Measurements from ENCODE around the gene HDGFL1.
A peak's percentile ranks its signal among the peaks of the same experiment; 100 is the strongest.

The HDGFL1 gene
- total RNA-seq: 0 to 0.07 reads per million in 2 donors

DNA sequence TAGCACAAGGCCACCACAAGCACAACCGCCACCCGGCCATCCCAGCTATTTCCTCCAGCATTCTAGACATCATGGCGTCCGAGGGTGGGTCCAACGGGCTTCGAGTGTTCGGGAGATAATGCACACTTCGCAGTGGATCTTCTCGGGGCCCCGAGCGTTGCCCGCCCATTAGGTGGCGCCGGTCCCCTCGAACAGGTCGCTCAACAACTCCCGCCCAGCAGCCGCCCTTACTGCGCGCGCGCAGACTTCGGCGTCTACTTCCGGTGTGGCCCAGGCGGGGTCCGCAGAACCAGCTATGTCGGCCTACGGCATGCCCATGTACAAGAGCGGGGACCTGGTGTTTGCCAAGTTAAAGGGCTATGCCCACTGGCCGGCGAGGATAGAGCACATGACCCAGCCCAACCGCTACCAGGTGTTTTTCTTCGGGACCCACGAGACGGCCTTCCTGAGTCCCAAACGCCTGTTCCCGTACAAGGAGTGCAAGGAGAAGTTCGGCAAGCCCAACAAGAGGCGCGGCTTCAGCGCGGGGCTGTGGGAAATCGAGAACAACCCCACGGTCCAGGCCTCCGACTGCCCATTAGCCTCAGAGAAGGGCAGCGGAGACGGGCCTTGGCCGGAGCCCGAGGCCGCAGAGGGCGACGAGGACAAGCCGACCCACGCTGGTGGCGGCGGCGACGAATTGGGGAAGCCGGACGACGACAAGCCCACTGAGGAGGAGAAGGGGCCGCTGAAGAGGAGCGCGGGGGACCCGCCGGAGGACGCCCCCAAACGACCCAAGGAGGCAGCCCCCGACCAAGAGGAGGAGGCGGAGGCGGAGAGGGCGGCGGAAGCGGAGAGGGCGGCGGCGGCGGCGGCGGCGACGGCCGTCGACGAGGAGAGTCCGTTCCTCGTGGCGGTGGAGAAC is at the start of gene HDGFL1:
TSS of gene HDGFL1 (plus strand) at position 286 of the 904 bp plus-strand sequence. CDS start at position 296, 10 bp downstream.
- DNase-seq: no peak

DNA sequence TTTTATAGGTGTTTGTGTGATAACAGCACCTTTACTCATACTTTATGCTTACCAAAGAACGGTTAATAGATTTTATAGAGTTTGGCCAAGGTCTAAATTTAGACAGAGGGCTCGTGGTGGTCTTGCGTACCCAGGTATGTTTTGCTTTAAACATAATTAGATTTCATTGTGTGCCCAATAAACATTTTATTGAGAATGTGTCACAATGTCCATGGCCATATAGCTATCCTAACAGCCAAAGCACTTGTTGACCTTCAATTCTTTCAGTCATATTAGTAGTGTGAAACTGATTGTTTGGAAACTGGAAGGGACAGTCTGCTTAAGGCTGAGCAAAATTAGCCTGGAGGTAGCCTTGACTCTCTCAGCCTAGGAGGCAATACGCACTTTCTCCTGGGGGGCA is 48.3 kb upstream of the HDGFL1 start:
- no peak for DNase-seq

DNA sequence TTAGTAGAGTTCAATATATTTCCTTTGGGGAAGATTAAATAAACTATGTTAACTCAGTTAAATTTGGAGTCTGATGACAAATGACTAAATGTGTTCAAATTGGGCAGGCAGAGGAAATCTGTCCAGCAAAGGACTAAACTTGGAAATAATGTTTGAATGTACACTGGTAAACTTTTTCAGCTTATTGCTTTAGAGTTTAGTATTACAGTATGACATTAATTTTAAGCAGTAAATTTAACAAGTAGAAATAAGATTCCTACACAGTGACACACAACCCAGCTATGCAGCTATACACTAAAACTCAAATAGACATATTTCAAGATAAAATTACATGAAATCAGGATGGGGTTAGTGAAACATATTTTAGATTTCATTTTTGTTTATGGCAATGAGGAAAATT is 42.6 kb upstream of the HDGFL1 start:
- DNase-seq: no peak

DNA sequence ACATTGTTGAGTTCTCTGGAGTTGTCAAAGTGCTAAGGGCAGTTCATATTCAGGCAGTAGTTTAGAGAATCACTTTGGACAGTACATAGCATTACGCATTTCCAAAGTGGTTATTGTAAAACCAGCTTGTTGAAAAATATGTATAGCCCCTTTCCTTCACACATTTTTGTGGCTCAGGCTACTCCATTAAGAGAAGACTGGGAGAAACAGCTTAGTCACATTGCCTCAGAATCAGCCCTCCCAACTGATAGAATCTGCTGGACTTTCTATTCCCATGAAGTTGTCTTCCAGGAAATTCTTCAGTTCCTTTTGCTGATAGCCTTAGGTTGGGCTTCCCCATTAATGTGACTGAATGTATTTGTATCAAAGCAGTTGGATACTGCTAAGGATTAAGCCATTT is 39.5 kb upstream of the HDGFL1 start:
- no peak for DNase-seq

DNA sequence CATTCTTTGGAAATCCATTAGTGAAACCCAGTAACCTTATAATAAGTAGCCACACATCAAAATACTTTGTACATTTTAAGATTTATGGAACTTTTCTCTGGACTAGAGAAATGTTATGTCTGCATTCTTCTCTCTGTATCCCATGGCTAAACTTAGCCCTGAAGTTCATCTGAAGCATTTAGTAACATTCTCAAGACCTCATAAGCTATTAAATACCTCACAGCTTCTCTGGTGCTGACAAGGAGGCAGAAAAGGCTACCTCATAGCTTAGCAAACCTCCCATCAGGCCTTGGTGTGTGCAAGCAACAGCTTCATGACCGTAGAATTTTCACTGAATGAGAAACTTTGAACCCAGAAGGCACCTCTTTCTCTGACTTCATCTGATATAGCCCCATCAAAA is 38.9 kb upstream of the HDGFL1 start:
- no peak for DNase-seq

DNA sequence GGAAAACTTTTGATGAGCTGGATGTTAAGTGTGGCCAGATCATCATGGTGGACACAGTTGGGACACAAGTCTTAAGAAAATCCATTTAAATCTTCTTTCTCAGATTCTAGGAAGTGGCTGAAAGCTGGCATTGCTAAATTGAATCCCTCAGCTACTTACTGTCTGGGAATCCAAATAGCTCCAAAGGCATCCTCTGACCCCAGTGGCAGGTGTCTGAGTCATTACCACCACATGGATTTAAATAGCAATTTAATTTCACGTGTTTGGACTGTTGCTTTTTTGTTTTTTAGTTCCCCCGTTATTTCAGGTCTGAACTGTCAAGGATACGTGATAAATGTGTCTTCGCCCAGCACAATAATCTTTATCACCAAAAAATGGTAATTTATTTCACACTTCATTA is 33.2 kb upstream of the HDGFL1 start:
- no peak for DNase-seq

DNA sequence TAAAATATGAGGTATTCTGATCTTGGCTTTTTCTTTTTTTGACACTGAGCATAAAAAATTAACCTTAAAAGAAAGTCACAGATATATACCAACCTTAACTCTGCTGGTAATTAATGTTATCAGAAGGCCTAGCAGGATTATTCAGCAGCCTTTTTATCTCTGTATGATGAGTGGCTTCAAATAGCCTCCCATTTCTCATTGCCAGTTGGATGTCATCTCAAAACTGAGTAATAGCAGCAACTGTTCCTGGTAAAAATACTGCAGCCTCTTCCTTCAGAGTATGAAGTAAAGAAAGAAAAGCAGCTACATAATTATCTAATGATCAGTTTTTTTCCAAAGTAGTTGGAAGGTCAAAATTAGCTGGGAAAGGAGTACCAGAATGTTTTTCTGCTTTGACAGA is 24.9 kb upstream of the HDGFL1 start:
- DNase-seq: no peak

DNA sequence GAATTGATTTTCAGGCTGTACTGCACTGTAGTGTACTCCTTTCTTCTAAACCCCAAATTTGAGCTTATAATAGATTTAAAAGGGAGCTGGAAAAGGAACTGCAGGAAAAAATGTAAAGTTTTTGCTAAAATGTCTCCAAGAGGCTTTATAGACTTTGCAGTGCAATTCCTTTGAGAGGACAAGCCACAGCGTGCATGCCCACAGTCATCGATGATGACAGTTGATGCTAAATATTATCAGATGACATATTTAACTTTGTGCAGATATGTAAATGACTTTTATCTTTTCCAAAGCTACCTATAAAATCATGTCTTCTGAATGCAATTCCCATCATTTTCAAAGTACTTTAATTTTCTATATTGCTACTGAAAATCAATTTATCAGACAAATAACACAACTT is 24.3 kb upstream of the HDGFL1 start:
- DNase-seq: no peak

DNA sequence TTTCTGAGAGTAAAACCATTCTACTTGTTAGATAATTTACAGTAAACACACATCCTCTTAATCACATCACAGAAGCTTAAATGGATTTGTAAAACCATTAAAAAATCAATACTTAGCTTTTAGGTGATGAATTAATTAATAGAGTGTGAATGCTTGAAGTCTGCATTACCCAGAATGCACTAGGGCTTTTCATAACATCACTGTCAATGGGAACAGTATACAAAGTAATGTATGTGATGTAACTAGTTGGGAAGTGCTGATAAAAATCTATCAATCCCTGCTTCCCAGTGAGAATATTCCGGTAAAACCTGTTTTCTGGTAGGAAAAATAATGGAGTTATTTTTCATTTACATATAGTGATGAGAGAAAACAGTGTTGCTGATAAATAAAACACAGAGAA is 23.1 kb upstream of the HDGFL1 start:
- DNase-seq: no peak

DNA sequence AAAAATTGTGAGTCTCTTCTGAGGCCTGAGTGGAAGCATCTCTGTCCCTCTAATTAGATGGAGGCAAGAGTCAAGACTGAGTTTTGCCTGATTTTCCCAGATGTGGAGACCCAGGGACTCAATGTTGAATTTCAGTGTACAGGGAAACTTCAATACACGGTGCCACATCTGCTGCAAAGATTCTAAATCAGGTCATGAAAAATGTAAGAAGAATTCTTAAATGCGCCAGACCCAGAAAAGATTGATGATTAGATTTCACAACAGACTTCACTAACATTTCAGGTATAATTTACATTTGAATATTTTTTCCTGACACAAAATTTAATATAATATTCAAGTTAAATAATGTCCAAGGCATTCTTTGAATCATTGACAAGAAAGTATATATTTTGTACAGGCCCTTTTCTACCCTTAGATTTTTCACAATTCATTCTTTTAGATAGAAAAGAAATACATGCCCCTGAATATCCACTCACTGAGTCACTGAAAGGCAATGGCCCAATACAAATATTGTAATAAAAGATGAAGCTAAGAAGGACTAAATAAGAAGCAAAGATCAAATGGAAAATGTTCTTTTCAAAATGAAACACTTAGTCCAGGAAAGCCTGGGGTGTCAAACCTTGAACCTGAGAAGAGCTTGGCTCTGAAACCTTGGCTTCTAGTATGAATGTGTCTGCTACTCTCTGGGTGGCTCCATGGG is 18.2 kb upstream of the HDGFL1 start:
- no peak for DNase-seq

DNA sequence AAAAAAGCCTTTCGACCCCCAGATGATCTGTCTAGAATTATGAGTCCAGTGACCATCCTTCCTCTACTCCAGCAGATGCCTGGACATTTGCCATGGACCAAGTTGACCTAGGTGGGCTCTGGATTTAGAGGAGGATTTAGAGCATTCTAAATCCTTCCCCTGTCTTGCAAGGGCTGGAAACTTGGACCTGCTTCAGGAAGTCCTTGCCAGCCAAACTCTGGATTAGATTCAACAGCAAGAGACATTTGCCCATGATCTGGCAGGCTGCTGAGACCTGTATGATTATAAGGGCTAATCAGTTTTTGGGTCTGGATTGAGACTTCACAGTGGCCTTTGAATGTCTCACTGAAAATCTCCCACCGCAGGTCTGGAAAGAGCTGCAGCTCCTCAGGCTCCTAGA is 13.1 kb upstream of the HDGFL1 start:
- DNase-seq: no peak

DNA sequence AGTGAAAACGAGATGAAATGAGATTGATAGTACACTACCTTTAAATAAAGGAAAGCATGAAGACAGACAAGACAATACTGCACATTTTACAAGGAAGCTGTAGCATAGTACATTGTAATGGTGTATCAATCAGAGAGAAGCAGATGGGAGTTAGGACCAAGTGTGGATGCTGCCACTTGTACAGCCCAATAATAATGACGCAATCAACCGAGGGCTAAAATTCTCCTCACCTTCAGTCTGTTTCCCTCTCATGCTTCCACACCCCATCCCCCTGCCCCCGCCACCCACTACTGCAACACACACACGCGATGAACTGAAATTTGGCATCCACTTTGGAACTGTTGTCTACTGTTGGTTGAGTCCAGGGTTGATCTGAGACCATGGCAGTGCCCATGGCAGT is 12.4 kb upstream of the HDGFL1 start:
- DNase-seq: no peak

DNA sequence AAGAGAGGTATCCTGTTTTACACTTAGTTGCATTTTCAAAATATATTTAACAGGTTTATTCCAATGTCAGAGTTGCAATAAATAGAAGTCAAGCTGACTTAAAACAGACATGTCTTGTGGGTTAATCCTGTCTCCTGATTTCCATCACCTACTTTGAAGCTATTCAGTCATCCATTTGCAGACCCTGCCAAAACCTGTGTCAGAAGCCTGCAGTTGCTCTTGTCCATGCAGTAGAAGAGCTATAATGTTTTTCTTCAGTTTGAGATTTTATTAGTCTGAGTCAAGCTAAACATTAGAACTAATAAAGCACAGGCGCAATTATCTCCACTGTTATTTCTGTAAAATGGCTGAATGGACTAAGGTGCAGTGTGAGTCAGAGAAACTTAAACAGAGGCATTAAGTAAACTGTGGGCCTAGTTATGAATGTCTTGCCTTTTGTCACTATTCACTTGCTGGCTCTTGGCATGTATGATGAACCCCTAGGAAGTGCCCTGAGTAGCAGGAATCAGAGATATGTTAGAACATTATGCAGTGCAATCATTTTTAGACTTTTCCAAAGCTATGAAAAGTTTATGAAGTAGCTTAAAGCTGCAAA is 11.0 kb upstream of the HDGFL1 start:
- no peak for DNase-seq

DNA sequence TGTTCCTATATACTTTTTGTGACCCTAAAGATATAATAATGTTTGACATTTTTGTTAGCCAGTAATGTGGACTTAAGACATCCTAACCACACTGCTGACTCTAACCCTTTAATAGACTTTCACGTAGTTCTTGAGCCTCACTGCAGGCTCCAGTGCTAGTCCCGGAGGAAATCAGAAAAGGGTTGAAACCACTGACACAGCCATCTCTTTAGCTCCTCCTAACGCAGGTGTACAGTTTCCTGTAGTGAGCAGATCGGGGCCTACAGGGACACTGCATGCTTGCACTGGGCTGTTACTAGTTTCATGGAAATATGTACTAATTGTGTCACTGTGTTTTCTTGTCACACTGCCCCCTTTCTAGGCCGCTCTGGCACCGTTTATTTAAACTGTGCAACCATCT is 512 bp upstream of the HDGFL1 start:
- DNase-seq: no peak

DNA sequence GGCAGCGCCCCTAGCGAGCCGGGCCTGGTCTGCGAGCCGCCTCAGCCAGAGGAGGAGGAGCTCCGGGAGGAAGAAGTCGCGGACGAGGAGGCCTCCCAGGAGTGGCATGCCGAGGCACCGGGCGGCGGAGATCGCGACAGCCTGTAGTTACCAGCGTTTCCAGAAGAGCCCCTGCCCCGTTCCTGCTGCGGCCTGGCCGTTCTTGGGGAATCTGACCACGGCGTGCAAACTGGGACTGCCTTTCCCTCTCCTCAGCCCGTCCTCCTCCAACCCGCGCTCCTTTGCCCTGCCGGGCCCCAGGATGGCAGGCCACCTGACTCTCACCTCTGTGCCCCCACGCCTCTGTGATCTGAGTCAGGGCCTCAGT is 802 bp downstream of the HDGFL1 start:
- DNase-seq: peak; percentile 0

DNA sequence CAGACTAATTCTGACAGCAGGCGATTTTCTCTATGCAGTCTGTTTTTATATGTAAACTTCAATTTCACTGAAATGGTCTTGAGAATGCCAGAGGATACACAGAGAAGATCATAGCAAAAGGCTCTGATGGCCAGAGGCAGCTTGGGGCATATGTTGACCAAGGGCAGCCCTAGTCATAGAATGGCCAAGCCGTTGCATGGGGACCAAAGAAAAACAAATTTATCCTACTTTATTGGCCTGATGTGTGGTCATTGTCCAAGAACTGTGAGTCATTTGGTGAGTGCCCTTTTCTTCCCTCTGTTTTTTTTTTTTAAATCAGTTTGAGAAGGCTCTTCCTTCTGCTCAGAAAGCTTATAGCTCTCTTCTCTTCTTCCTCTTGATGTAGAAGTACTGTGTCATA is 5.8 kb downstream of the HDGFL1 start:
- DNase-seq: no peak

DNA sequence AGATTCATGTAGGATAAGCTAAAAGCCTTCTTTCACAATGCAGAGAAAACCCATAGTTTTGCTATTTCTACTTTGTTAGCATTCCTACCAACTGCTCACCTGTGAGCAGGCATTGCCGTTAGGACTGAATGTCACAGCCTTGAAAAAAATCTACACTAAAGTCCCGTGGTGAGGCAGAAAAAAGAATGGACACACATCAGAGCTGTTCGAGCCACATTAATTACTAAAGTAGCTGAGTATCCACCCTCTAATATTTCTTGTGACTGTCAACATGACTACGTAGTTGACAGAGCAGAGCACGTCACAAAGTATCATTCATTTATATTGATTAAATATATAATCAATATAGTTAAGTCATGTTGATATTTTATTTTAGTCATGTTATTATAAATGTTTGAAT is 10.1 kb downstream of the HDGFL1 start:
- DNase-seq: no peak

DNA sequence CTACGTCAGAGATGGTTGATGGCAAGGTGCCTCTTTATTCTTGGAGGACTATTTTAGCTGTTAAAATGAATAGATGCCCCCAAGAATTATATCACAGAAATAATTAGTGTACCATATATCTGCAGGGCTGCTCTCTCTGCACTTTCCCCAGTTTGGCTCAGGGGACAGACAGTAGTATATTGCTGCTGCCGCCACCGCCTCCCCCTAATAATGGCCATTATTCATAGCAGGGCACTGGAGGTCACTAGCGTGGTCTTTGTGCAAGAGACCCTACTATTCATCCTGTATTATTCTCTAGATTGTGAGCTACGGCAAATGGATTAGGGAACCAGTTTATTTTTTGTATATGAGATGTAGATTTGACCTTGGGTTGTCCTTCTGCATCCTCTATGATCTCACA is 11.0 kb downstream of the HDGFL1 start:
- DNase-seq: no peak

DNA sequence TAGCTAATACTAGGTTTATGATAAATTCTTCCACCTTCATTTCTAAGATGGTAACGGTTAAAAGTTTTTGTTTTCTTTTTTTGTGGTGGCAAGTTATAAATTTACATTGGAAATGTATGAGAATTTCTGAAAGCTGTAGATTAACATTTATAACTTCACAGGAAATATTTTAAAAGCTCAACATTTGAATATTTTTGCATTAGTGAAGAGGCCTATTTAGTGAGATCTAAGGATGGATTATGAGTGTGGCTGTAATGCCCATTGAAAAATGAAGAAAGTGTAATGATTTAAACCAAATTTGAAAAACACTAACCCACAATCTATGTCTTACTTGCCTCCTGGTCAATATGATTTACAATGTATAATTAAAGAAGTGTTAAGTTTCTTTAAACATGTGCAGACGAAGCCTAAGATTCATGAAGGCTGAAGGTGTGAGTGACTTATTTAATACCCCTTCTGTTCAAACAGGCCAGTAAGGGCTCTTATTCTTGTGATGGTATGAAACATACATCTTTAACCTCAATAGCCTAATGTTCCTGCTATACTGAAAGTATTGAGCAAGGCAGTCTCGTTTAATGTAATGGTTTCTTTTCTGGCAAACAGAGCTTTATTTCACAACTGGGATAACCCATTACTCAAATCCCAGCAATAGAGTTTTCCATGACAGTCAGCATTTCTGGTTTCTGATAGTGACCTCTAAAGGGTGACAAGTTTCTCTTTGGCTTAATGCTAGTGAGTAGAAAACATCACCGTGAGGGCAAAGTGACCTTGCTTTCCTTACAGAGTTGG is 13.2 kb downstream of the HDGFL1 start:
- DNase-seq: no peak

DNA sequence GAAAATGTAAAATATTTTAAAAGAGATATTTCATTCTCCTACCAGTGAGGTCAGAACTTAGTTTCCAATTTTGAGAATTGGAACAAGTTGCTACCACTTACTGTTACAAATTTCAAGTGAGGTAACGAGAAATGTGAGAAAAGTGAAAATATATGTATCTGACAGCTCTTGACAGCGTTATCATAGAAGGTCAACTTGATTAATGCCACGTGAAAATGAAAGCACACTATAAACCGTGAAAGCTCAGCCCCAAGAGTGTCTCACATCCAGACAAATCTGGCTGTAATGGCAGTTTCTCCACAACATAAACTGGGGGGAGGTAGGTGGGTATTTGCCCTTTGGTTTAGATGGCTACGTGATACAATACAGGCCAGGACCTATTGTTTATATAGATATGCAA is 13.9 kb downstream of the HDGFL1 start:
- no peak for DNase-seq

DNA sequence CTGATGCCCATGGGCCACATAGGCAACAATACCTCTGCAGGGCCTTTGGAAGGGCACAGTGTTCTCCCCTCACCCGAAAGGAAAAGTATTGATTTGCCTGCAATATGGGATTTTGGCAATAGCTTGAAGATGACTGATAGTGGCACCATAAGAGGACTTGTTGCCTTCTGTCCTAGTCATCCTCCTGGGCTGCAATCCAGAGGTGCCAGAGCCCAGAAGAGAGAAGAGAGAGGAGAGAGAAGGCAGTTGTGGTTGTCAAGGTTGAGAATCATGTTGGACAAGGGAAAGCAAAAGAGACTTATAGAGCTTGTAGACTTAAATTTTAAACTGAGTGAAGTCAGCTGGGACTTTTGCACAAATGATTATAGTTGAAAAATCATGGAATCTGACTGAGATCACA is 14.6 kb downstream of the HDGFL1 start:
- no peak for DNase-seq

DNA sequence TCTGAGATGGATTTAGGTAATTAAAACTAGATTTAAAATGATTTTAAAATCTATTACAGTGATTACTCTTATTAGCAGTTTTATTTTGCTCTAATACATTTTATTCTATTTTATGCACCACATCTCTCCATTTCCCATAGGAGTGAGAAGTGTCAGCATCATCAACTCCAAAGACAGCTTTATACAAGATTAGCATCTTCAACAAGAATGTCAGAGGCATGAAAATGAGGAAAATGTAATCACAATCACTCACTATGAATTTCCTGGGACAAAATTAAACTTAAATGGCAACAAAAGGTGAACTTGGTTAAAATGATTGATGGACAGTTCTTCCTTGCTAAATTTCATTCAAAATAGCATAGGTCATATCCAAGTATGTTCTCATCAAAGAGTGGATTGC is 19.8 kb downstream of the HDGFL1 start:
- DNase-seq: no peak

DNA sequence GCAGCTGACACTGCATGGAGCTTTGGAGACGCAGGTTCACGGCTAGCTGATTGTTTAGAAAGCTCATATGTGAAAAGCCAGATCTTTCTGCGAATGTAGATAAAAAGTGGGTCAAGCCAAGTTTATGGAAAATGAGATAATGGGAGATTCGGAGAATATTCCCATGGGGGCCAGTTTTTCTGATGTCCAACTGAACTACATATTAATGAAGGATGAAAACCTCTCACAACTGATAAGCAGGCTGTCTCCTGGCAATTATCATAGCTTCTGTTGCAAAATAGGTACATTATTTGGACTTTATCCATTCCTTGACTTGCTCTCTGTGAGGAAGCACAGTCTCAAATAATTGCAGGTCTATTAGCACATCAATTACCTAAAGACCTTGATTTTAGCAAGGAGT is 21.1 kb downstream of the HDGFL1 start:
- DNase-seq: no peak
